SK-N-SH (cell line): ENCODE results near the gene MTHFD1L. TPM values are rescaled to one million over a fixed set of nuclear protein-coding genes. Genes with fewer than 3 reads are reported as not detected.

Experiments
- CTCF ChIA-PET: fragments of 300-600, 350-600 bp; formaldehyde crosslinking; extraction: SDS; loops from one replicate; lab custom pipeline; 2021; lab: Yijun Ruan, JAX
- POLR2A ChIA-PET: fragments of 350-600 bp; sonication (Branson Sonifier 250); formaldehyde crosslinking; extraction: SDS; loops from one replicate; lab custom pipeline; 2020; ENCODE audit warnings: antibody characterized with exemption, inconsistent platforms; lab: Yijun Ruan, JAX
- DNase-seq: peaks from one replicate; pipeline ENCODE4 v3.0.0; 2012
- H2AFZ ChIP-seq: fragments of 200-600 bp; sonication (generic); 2 replicates; pipeline ENCODE4 v1.8.1; 2016; ENCODE audit warnings: antibody characterized with exemption, mild to moderate bottlenecking, low read depth
- H3F3A ChIP-seq: fragments of 200-600 bp; sonication (generic); replicated peaks from 2 replicates; pipeline ENCODE3; 2016; ENCODE audit warnings: antibody characterized with exemption, mild to moderate bottlenecking; ENCODE audit not compliant: insufficient read depth
- H3K27ac ChIP-seq, 2 experiments: fragments of 200-500 bp in 1 of 2; fragments of 200-600 bp in 1 of 2; sonication (Bioruptor generic) in 1 of 2; sonication (generic), shearing (Covaris generic) in 1 of 2; 2 replicates each; pipeline versions ENCODE4 v1.5.1 to v1.6.1; 2014 to 2016; ENCODE audit warnings: low read depth in 2 of 2, inconsistent platforms in 1 of 2, low read length in 1 of 2, mild to moderate bottlenecking in 1 of 2, mixed read lengths in 1 of 2
- H3K27me3 ChIP-seq: fragments of 200-600 bp; sonication (generic), shearing (Covaris generic); 2 replicates; pipeline ENCODE4 v1.6.1; 2016; ENCODE audit warnings: mixed run types; ENCODE audit not compliant: insufficient read depth
- H3K36me3 ChIP-seq, 2 experiments: fragments of 200-500 bp in 1 of 2; fragments of 200-600 bp in 1 of 2; sonication (Bioruptor generic) in 1 of 2; sonication (generic) in 1 of 2; replicated peaks in 1 of 2; 2 replicates each; pipeline versions ENCODE3 to v1.5.1; 2014 to 2016; ENCODE audit warnings: low read length in 1 of 2, mild to moderate bottlenecking in 1 of 2; ENCODE audit not compliant: insufficient read depth in 2 of 2, control insufficient read depth in 1 of 2
- H3K4me1 ChIP-seq, 2 experiments: fragments of 200-500 bp in 1 of 2; fragments of 200-600 bp in 1 of 2; sonication (Bioruptor generic) in 1 of 2; sonication (generic), shearing (Covaris generic) in 1 of 2; 2 replicates each; pipeline versions ENCODE4 v1.5.1 to v1.6.1; 2014 to 2016; ENCODE audit warnings: low read depth in 1 of 2, low read length in 1 of 2, mixed run types in 1 of 2; ENCODE audit not compliant: insufficient read depth in 2 of 2, control insufficient read depth in 1 of 2
- H3K4me2 ChIP-seq: fragments of 200-600 bp; sonication (generic), shearing (Covaris generic); 2 replicates; pipeline ENCODE4 v1.6.1; 2017; ENCODE audit warnings: mixed run types
- H3K4me3 ChIP-seq, 2 experiments: fragments of 200-500 bp in 1 of 2; fragments of 200-600 bp in 1 of 2; sonication (Bioruptor generic) in 1 of 2; sonication (generic), shearing (Covaris generic) in 1 of 2; 2 replicates each; pipeline versions ENCODE4 v1.5.1 to v1.8.1; 2014 to 2016; ENCODE audit warnings: low read depth in 2 of 2, inconsistent platforms in 1 of 2, low read length in 1 of 2, mild to moderate bottlenecking in 1 of 2, mixed read lengths in 1 of 2, moderate library complexity in 1 of 2
- H3K79me2 ChIP-seq: fragments of 200-600 bp; sonication (generic); 2 replicates; pipeline ENCODE4 v1.8.1; 2017; ENCODE audit warnings: mild to moderate bottlenecking; ENCODE audit not compliant: insufficient read depth
- H3K9ac ChIP-seq: fragments of 200-600 bp; sonication (generic); 2 replicates; pipeline ENCODE4 v1.6.1; 2017; ENCODE audit warnings: mixed run types
- H3K9me2 ChIP-seq: fragments of 200-600 bp; sonication (generic); 2 replicates; pipeline ENCODE4 v1.6.1; 2017; ENCODE audit warnings: mixed run types
- H3K9me3 ChIP-seq: fragments of 200-600 bp; sonication (generic); 2 replicates; pipeline ENCODE4 v1.6.1; 2017; ENCODE audit warnings: mixed run types, mild to moderate bottlenecking, moderate library complexity
- H4K20me1 ChIP-seq: fragments of 200-600 bp; sonication (generic); 2 replicates; pipeline ENCODE4 v1.6.1; 2017; ENCODE audit warnings: mild to moderate bottlenecking, mixed run types; ENCODE audit not compliant: insufficient read depth
- ELF1 ChIP-seq: IDR thresholded peaks from 2 replicates; pipeline ENCODE4 v1.4.0; 2012
- FOSL2 ChIP-seq: IDR thresholded peaks from 2 replicates; pipeline ENCODE4 v1.4.0; 2012; ENCODE audit warnings: low read depth, mild to moderate bottlenecking, moderate library complexity, borderline replicate concordance
- GABPA ChIP-seq: IDR thresholded peaks from 2 replicates; pipeline ENCODE4 v1.4.0; 2012; ENCODE audit warnings: low read depth, mild to moderate bottlenecking
- JUND ChIP-seq: IDR thresholded peaks from 2 replicates; pipeline ENCODE4 v1.4.0; 2012
- POLR2AphosphoS5 ChIP-seq: IDR thresholded peaks from 2 replicates; pipeline ENCODE4 v1.6.1; 2012; ENCODE audit warnings: low read depth, low read length
- WGBS: methylation state at CpG from one replicate; pipeline ENCODE4 v1.1.6; 2017; ENCODE audit warnings: low lambda C conversion rate; 5-methylcytosine and 5-hydroxymethylcytosine counted together
- polyA plus RNA-seq, 3 experiments: library from polyadenylated mRNA; depleted of rRNA; stranded (reverse); fragments of >200 nt; gene quantifications; 2 replicates each; pipeline ENCODE4 v1.2.3, GENCODE V29; 2012
- TF ChIP-seq, protein P1 (sequence below): fragments of 150-350 bp; IDR thresholded peaks from 2 replicates; pipeline ENCODE4 v1.6.1; 2017; ENCODE audit warnings: antibody characterized with exemption, low read length, low read depth, borderline replicate concordance
- TF ChIP-seq, protein P2 (sequence below): IDR thresholded peaks from 2 replicates; pipeline ENCODE4; 2012
- TF ChIP-seq, protein P3 (sequence below): IDR thresholded peaks from 2 replicates; pipeline ENCODE4 v1.4.0; 2012; ENCODE audit warnings: low read depth, borderline replicate concordance

The MTHFD1L gene
- polyA plus RNA-seq, 1 of the 3 experiments (the other 2 are of a cell fraction): 37.0 TPM

DNA sequence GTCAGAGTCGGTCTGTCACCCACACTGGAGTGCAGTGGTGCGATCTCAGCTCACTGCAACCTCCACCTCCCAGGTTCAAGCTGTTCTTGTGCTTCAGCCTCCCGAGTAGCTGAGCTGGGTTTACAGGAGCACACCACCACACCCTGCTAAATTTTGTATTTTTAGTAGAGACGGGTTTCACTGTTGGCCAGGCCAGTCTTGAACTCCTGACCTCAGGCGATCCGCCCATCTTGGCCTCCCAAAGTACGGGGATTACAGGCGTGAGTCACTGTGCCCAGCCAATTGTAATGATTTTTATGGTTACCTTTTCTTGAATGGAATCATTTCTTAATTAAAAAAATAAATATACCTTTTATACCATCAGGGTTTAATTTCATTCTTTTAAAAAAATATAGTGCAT is 105.7 kb downstream of the MTHFD1L start:
- TF ChIP-seq, protein P1, sequence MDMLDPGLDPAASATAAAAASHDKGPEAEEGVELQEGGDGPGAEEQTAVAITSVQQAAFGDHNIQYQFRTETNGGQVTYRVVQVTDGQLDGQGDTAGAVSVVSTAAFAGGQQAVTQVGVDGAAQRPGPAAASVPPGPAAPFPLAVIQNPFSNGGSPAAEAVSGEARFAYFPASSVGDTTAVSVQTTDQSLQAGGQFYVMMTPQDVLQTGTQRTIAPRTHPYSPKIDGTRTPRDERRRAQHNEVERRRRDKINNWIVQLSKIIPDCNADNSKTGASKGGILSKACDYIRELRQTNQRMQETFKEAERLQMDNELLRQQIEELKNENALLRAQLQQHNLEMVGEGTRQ: no peak
- no peak for TF ChIP-seq ELF1
- no peak for TF ChIP-seq GABPA
- no peak for TF ChIP-seq FOSL2
- TF ChIP-seq, protein P2, sequence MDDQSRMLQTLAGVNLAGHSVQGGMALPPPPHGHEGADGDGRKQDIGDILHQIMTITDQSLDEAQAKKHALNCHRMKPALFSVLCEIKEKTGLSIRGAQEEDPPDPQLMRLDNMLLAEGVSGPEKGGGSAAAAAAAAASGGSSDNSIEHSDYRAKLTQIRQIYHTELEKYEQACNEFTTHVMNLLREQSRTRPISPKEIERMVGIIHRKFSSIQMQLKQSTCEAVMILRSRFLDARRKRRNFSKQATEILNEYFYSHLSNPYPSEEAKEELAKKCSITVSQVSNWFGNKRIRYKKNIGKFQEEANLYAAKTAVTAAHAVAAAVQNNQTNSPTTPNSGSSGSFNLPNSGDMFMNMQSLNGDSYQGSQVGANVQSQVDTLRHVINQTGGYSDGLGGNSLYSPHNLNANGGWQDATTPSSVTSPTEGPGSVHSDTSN: no peak
- TF ChIP-seq JUND: no peak
- TF ChIP-seq POLR2AphosphoS5: no peak
- 96% methylated on average over 8 of the region's 8 CpGs for WGBS
- no peak for DNase-seq
- no peaks in the 10 kb centered on the region for H3K9me2 ChIP-seq
- H4K20me1 ChIP-seq: no peaks in the 10 kb centered on the region
- peaks cover 34 to 44% of the 10 kb centered on the region in 2 experiments for H3K36me3 ChIP-seq
- POLR2A ChIA-PET: no interaction called here
- peaks cover 3% of the 10 kb centered on the region for H3F3A ChIP-seq
- no peaks in the 10 kb centered on the region for H3K79me2 ChIP-seq
- H2AFZ ChIP-seq: no peak overlapping the region
- H3K9ac ChIP-seq: no peak overlapping the region
- CTCF ChIA-PET: interaction anchor here (1.0 to 1.7 kb wide), 2 partner anchors 353 to 364 kb away, joined by 4 read pairs; no protein-coding TSS in a partner anchor
- H3K27ac ChIP-seq: no peak overlapping the region
- H3K27me3 ChIP-seq: no peaks in the 10 kb centered on the region
- no peaks in the 10 kb centered on the region for H3K9me3 ChIP-seq
- H3K4me1 ChIP-seq: no peaks in the 10 kb centered on the region
- no peak overlapping the region for H3K4me3 ChIP-seq
- no peak overlapping the region for H3K4me2 ChIP-seq

DNA sequence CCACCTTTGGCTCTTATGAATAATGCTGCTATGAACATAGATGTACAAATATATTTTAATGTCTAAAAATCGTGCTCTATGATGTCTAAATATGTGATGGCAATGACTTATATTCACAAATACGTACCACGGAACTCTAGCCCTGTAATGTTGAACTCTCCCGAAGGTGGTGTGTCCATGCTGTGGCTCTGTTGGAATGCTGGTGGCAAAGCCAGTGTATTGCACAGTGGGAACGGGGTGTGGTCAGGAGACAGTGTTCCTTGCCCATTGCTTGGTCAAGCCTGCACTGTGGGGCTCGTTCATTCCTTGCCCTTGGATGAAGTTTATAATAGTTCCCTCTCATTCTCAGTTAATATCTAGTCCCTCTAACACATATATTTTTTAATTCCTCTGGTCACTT is 109.6 kb downstream of the MTHFD1L start:
- CTCF ChIA-PET: interaction anchor here (1.2 kb wide), 1 partner anchor 83 kb away, joined by 5 read pairs; no protein-coding TSS in a partner anchor

DNA sequence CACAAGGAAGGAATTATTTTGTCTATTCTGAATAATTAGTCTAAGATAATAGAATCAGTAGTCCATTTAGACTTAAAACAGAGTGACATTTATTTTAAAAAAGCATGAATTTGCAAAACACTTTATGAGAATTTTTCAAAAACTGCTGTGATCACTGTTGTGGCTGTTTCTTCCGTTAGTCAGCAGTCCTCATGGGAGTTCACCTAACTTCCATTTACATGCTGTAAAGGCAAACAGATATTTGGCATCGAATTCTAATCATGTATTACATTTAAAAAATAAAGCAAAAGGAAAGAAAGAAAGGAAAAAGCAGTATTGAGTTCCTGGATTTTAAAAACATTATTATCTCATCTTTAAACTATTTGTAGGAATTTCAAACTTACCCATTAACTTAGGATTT is 111.8 kb downstream of the MTHFD1L start:
- ChIA-PET CTCF (interaction anchor here (1.1 kb wide), 1 partner anchor 347 kb away, joined by 4 read pairs; no protein-coding TSS in a partner anchor), POLR2A (no interaction called here)
- TF ChIP-seq, protein P3, sequence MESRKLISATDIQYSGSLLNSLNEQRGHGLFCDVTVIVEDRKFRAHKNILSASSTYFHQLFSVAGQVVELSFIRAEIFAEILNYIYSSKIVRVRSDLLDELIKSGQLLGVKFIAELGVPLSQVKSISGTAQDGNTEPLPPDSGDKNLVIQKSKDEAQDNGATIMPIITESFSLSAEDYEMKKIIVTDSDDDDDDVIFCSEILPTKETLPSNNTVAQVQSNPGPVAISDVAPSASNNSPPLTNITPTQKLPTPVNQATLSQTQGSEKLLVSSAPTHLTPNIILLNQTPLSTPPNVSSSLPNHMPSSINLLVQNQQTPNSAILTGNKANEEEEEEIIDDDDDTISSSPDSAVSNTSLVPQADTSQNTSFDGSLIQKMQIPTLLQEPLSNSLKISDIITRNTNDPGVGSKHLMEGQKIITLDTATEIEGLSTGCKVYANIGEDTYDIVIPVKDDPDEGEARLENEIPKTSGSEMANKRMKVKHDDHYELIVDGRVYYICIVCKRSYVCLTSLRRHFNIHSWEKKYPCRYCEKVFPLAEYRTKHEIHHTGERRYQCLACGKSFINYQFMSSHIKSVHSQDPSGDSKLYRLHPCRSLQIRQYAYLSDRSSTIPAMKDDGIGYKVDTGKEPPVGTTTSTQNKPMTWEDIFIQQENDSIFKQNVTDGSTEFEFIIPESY: no peak
- no peaks in the 10 kb centered on the region for H3K27me3 ChIP-seq
- DNase-seq: no peak
- H4K20me1 ChIP-seq: no peaks in the 10 kb centered on the region
- no peak overlapping the region for H3K9ac ChIP-seq
- 47% methylated on average over 2 of the region's 2 CpGs for WGBS
- no peaks in the 10 kb centered on the region for H3K79me2 ChIP-seq
- no peak overlapping the region for H3K4me3 ChIP-seq
- no peak overlapping the region for H3K4me2 ChIP-seq
- no peaks in the 10 kb centered on the region; a peak in 1 of 4 replicates for H3K4me1 ChIP-seq
- H3K36me3 ChIP-seq: peaks cover 26 to 40% of the 10 kb centered on the region in 2 experiments
- no peaks in the 10 kb centered on the region for H3K9me2 ChIP-seq
- no peaks in the 10 kb centered on the region for H3K9me3 ChIP-seq
- H2AFZ ChIP-seq: no peak overlapping the region
- no peaks in the 10 kb centered on the region for H3F3A ChIP-seq
- no peak overlapping the region for H3K27ac ChIP-seq

More for the DNA sequence above, 109.6 kb downstream of the MTHFD1L start:
- DNase-seq: no peak
- 92% methylated on average over 6 of the region's 6 CpGs for WGBS
- TF ChIP-seq, protein P2: no peak
- peaks cover 3% of the 10 kb centered on the region for H3F3A ChIP-seq
- H3K4me3 ChIP-seq: no peak overlapping the region
- no peaks in the 10 kb centered on the region for H4K20me1 ChIP-seq
- H3K9ac ChIP-seq: no peak overlapping the region
- no peak overlapping the region for H2AFZ ChIP-seq
- peaks cover 38% of the 10 kb centered on the region in 2 experiments for H3K36me3 ChIP-seq
- H3K9me3 ChIP-seq: no peaks in the 10 kb centered on the region
- POLR2A ChIA-PET: no interaction called here
- H3K4me2 ChIP-seq: no peak overlapping the region
- no peaks in the 10 kb centered on the region; a peak in 1 of 4 replicates for H3K4me1 ChIP-seq
- H3K79me2 ChIP-seq: no peaks in the 10 kb centered on the region
- H3K27me3 ChIP-seq: no peaks in the 10 kb centered on the region
- no peak overlapping the region for H3K27ac ChIP-seq
- H3K9me2 ChIP-seq: no peaks in the 10 kb centered on the region
